Measurements from ENCODE around the gene BRME1.

The BRME1 gene

DNA sequence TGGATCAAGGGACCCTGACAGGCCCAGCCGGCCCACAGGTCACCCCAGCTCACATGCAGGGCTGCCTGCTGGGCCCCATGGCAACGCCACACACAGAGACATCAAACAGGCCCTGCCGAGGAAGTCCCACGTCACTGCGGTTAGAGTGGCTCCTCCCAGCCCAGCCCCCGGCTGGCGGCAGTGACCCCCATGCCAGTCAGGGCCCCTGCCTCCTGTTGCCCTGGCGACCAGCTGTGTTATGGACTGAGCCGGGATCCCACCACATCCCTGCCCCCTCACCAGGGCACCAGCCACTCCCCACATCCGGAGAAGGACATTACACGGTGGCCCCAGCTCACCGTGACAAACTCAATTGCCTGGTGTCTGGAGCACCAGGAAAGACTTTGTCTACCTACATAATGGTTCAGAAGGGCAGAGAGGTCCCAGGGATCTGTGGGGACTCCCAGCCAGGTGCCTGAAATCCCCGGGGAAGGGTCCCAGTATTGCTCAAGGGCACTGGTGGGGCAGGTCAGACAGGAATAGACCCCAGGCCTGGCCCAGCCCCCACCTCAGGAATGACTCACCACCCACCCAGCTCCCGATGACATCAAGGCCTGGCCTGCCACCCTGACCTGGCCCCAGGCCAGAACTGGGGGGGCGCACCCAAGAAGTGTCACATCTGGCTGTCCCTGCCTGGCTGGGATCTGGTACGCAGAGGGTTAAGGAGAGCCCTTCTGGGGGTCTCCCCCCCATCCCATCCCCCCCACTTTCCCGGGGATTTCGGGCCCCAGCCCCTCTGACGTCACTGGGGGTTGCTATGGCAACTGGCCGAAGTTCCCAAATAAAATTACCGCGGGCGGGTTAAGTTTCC lies 59.1 kb downstream of the BRME1 start:
- no peak for DNase-seq (ENCODE audit: low read depth)

DNA sequence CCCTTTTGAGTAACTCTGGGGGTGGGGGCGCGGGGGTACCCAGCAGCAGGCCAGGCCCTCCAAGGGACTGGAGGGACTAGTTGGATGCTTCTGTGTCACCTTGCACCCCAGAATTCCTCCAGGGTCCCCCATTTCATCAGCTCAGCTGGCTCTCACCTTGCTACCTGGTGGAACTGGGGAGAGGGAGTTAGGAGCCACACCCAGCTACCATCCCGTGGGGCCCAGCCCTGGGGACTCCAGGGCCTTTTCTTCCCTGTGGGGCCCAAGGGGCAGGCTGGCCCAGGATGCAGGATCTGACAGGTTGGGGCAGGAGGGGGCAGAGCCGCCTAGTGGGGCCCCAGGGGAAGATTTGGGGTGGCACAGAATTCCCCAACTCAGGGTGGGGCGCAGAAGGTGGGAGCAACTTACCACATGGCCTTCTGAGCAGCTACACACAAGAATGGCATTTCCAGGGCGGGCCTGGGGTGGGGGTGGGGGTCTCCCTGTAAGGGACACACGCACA lies 61.7 kb downstream of the BRME1 start:
- no peak for DNase-seq (ENCODE audit: low read depth)

- DNase-seq (ENCODE audit: low read depth) = no peak
These were observed 62.6 kb downstream of the BRME1 start for GRCh38 chr19:13843104-13843921.

- DNase-seq (ENCODE audit: low read depth) = no peak
These were observed 63.4 kb downstream of the BRME1 start for GRCh38 chr19:13842291-13843103.

GRCh38 chr19:13841962-13842290 lies 64.0 kb downstream of the BRME1 start:
- DNase-seq (ENCODE audit: low read depth) = no peak

DNA sequence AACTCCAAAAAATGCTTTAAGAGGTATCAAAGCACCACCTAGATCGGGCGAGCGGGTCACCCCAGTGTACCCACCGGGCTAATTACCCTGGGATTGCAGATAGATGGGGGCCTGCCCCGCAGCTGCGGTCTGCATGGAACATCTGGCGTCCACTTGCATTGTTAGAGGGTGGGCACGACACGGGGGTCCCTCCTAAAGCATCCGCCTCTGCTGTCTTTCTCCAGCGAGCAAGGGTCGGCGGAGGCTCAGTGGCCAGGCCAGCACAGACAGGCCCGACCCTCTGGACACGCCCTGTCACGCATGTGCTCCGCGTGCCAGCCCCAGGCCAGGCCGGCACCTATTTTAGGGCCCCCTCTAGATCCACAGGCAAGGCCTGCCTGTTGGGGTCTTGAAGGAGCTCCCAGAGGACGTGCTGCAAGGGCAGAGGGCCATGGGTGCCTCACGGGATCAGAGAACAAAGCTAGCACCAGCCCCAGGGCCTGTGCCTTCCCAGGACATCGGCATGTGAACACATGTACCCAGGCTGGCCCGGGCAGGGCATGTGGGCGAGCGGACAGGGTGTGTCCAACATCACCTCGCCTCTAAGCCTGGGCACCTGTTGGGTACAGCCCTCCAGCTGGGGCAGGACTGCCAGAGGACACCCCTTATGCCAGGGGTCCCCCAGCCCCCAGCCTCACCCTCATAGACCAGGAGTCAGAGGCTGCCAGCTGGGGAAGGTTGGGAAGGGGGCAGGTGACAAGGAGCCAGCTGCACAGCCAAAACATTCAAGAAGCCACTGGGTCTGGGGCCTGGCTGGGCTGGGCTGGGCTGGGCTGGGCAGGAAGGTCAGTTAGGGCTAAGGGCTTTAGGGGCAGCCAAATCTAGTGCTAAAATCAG lies 64.6 kb downstream of the BRME1 start:
- DNase-seq (ENCODE audit: low read depth) = no peak

- DNase-seq (ENCODE audit: low read depth) = no peak
These were observed 65.4 kb downstream of the BRME1 start for GRCh38 chr19:13840305-13841085.

GRCh38 chr19:13839938-13840304 lies 66.0 kb downstream of the BRME1 start:
- DNase-seq (ENCODE audit: low read depth) = no peak

DNA sequence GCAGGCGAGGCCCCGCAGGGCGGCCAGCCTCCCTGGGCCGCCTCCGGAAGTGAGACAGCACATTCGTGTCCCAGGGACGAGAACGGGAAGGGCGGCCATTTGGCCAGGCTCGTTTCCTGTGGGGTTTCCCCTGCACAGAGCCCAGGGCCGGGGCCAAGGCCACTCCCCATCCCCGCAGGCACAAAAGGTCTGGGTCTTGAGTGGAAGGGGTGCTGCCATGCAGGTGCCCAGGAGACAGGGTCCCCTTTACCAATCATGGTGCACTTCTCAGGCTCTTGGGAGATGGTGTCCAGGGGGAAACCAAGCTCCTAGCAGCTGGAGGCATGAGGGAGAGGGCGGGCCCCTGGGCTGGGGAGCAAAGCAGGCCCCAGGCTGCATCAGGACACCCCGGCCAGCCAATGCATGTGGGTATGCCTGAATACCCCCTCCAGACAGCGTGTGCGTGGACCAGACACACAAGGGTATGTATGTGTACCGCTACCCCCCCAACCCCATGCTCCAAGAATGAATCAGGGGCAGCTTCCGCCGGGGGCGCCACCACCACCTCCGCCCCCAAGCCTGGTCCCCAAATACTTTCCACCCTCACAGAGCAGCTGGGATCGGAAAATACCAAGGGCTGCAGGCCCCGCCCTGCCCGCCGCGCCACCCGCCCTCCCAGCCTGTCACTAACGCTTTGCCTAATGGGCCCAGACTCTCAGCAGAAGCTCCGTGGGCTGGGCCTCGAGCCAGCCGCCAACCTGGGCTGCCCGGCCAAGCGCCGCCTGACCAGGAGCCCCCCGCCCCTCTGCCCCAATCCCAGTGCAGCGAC lies 66.6 kb downstream of the BRME1 start:
- DNase-seq (ENCODE audit: low read depth) = no peak

DNA sequence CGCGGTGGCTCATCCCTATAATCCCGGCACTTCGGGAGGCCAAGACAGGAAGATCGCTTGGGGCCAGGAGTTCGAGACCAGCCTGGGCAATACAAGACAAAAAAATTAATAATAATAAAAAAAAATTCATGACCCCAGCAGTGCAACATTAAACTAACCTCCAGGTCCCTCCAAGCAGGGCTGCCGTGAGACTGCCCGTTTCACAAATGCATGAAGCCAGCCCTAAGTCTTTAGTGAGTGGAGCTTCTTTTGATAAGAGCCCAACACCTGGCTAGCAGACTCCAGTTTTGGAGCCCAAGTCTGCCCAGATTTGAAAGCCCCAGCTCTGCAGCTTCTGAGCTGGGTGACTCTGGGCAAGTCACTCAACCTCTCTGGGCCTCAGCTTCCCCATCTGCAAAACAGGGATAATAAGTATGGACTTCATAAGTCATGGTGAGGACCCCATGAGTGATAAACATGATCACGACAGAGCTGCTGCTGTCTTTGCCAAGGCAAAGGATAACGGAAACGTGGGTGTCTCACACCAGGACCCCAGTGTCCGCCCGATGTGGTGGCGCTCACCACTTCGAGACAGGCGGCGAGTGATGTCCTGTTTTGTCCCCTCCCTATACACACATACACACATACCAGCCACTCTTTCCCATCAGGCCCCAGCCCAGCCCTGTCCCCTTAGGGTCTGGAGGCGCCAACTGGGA lies 67.3 kb downstream of the BRME1 start:
- no peak for DNase-seq (ENCODE audit: low read depth)

DNA sequence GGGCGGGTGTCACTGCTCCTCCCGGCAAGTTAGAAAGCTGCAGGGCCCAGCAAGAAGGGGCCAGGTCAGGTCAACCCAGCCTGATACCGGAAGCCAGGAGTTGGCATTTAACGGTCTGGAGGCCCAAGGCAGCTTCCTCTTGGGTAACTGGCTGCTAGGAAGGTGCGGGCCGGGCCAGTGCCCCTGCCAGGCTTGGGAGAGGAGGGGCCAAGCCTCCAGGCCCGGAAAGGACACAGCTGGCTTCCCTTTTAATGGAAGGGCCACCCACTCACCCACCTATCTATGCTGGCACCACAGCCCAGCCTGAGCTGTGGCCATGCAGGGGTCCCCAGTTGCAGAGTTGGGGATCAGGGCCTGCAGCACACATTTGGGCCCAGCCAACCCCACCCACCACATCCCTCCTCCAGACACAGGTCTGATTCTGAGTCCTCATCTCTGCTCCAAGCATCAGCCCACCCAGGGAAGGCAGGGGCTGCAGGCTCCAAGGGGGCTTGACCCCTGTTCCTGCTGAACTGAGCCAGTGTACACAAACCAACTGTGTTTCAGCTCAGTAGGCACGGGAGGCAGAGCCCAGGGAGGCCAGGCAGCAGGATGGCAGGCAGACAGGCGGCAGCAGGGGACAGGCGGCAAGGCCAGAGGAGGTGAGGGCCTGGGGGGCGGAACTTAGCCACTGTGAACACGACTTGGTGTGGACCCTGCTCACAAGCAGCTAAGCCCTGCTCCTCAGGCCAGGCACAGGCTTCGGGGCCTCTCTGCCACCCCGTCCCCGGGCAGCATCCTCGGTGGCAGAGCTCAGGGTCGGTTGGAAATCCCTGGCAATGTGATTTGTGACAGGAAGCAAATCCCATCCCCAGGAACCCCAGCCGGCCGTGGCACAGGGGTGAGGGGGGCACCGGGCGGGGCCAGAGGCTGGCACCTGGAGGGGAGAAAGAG lies 69.9 kb downstream of the BRME1 start:
- no peak for DNase-seq (ENCODE audit: low read depth)

GRCh38 chr19:13834244-13835069 lies 71.5 kb downstream of the BRME1 start:
- DNase-seq (ENCODE audit: low read depth) = no peak

DNA sequence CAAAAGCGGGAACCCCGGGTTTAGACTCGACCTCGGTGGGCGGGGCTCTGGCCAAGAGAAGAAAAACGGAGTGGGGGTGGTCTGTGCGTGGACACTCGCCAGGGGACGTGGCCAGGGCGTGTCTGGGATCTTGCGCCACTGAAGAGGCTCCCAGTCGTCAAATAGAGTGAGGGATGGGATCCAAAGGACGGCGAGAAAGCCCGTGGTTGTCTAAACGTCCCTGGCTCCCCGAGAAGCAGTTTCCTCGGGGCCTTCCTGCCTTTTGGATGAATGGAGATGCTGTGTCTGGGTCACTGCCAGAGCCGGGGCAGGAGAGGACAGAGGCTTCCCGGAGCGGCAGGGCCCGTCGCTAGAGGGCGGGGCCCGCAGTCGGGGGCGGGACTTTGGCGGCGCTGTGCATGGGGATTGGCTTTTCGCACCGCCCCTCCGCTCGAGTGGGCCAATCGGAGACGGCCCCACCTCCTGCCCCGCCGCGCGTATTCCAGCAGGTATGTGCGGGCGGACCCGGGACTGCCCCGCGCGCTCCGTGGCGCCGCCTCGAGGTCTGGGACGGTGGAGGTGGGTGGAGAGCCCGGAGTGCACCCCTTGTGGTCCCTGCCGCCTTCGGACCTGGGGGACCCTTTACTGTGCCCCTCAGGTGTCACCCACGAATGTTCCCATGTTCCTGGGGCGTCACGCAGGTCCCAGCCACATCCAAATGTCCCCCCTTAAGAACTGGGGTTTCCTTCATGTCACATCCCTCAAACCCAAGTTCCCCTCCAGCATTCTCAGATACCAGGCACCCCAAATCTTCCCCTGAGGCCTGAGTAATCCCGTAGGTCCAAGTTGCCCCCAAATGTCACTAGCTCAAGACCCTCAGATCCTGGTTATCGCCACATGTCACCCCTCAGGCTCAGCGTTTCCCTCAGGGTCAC lies 72.3 kb downstream of the BRME1 start:
- DNase-seq (ENCODE audit: low read depth) = no peak

All from non-pigmented ciliary epithelial cell (primary cell).